ENCODE results near the gene SHF. TPM values are rescaled to one million over a fixed set of nuclear protein-coding genes. Genes with fewer than 3 reads are reported as not detected.

Gene SHF
- total and polyA plus RNA-seq, 2 donors (not counting 3 experiments of a cell fraction or from before 2014, with no cell fraction given): 2.8 to 5.2 TPM

DNA sequence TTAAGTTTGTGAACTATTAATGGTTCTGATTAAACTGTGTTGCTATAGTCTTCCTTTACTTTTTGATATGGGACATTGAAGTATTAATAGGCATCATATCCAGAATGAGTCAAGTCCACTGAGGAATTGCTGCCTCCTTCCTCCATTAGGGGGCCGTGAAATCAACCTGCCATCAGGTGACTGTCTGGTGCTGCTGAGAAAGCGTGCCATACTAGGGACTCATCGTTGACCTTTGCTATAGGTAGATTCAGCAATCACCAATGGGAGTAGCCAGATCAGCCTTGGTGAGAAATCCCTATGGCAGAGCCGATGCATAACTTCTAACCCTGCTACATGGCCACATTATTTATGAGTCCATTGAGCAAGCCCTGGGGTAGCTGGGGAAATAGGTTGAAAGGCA is 34.2 kb upstream of the SHF start:
- H3K27ac ChIP-seq (ENCODE audit: insufficient read depth, low read depth, low read length): no peak overlapping the region
- no peak overlapping the region for H3K4me3 ChIP-seq (replicated peaks in 1 of 3; ENCODE audit: insufficient read depth in 1 of 3, low read depth in 1 of 3, low read length in 3 of 3)
- dilution Hi-C loops (cut with MboI; ENCODE audit: extremely low pct_ligation_motif_present, low sequenced_read_pairs) (no loop called here), intact Hi-C loops (cut with micrococcal nuclease) (no loop called here)
- peaks cover 3 to 8% of the 10 kb centered on the region in 2 experiments for H3K27me3 ChIP-seq (ENCODE audit: control insufficient read depth in 2 of 2, insufficient read depth in 2 of 2, low read length in 2 of 2)
- H3K9me3 ChIP-seq (replicated peaks; ENCODE audit: control insufficient read depth, insufficient read depth, low read length): no peaks in the 10 kb centered on the region
- no peaks in the 10 kb centered on the region for H3K4me1 ChIP-seq (ENCODE audit: control insufficient read depth, extremely low read depth, insufficient read depth, low read length)
- H3K4me2 ChIP-seq (ENCODE audit: insufficient read depth, low read length): no peak overlapping the region
- no TSS peak for BruUV-seq (replicated peaks)
- ChIA-PET POLR2A (no interaction called here), CTCF (interaction anchor here (2.2 kb wide), 1 partner anchor 17 kb away, joined by 7 read pairs; no protein-coding TSS in a partner anchor)
- H2AFZ ChIP-seq (ENCODE audit: low read depth, low read length): no peak overlapping the region
- H3K9me1 ChIP-seq (replicated peaks; ENCODE audit: control insufficient read depth, extremely low read depth, insufficient read depth, low read length): no peaks in the 10 kb centered on the region
- H4K20me1 ChIP-seq (replicated peaks; ENCODE audit: control insufficient read depth, extremely low read depth, insufficient read depth, low read length): no peaks in the 10 kb centered on the region
- no peaks in the 10 kb centered on the region for H3K79me2 ChIP-seq (ENCODE audit: control insufficient read depth, insufficient read depth, low read length)
- H3K36me3 ChIP-seq (ENCODE audit: control insufficient read depth in 2 of 2, extremely low read depth in 1 of 2, insufficient read depth in 2 of 2, low read length in 2 of 2): no peaks in the 10 kb centered on the region
- FAIRE-seq (no peak), DNase-seq (ENCODE audit: low read depth, low spot score) (no peak)
- TF ChIP-seq POLR2A (IDR thresholded peaks at IDR 0.05; ENCODE audit: low read depth, low read length): no peak
- no peak for TF ChIP-seq CTCF (IDR thresholded peaks at IDR 0.05; ENCODE audit: extremely low read depth in 1 of 2, insufficient read depth in 1 of 2, low read depth in 1 of 2, low read length in 2 of 2)
- no peak for TF ChIP-seq EZH2 (IDR thresholded peaks at IDR 0.05; ENCODE audit: borderline replicate concordance, low read depth, low read length, severe bottlenecking)
- TF ChIP-seq, protein P1, sequence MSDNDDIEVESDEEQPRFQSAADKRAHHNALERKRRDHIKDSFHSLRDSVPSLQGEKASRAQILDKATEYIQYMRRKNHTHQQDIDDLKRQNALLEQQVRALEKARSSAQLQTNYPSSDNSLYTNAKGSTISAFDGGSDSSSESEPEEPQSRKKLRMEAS (IDR thresholded peaks at IDR 0.05; ENCODE audit: insufficient read depth, insufficient read length): no peak
- no peak for TF ChIP-seq MYC (IDR thresholded peaks at IDR 0.05; ENCODE audit: low read depth, low read length)
- TF ChIP-seq JUN (IDR thresholded peaks at IDR 0.05; ENCODE audit: borderline replicate concordance, insufficient read depth, insufficient read length, low read depth): no peak
- TF ChIP-seq POLR2AphosphoS5 (IDR thresholded peaks at IDR 0.05; ENCODE audit: insufficient read depth, low read depth, low read length): no peak
- no peak for TF ChIP-seq GATA2 (IDR thresholded peaks at IDR 0.05; ENCODE audit: insufficient read depth, insufficient read length, low read depth, low read length)
- no peak for TF ChIP-seq FOS (IDR thresholded peaks at IDR 0.05; ENCODE audit: borderline replicate concordance, insufficient read depth, low read length)
- no peak overlapping the region for H3K9ac ChIP-seq (replicated peaks; ENCODE audit: extremely low read depth, insufficient read depth, low read length)

Measured in endothelial cell of umbilical vein (primary cell).